Stimulated activated CD8-positive, alpha-beta memory T cell treated with anti-CD3 and anti-CD28 coated beads, Interleukin-4, amount 100 ng/mL, for 4 hours (primary cell): ENCODE results near the gene OGFOD3.
"Not testable (repeated sequence)": the region's sequence is repeated elsewhere in the genome, so short reads cannot be mapped to it uniquely, and the experiment has no call there.

Experiments used
- DNase-seq, 2 donors: peaks; one replicate each; pipeline ENCODE4 v3.0.0-alpha.2; 2020; ENCODE audit warnings: low read depth in 2 of 2, low spot score in 1 of 2

The OGFOD3 gene

DNA sequence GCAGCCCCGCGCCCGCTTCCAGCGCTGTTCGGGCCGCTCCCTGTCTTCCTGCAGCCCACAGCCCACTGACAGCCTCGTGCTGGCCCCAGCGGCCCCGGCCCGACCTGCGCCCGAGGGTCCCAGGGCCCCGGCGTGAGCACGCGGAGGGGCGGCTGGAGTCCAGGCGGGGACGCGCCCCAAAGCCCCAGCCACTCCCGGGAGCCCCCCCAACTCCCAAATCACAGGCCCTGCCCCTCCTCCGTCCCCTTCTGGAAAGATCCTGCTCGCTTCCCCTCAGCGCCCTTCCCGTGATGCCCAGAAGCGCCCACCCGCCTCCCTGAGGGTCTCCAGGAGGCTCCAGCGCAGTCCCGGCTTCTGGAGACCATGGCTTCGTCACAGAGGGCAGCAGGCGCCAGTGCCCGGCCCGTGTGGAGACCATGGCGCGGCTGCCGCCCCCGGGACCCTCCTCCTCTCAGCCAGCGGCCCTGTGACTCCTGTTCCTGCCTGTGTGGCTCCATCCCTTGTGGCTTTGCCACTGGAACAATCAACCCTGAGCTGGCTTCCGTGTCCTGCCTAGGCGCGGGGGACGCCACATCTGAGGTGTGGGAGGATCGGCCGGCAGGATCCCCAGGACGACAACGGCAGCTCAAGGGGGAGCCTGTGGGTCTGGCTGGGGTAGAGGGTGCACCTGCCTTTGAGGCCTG, 42.9 kb downstream of the OGFOD3 start:
- no peak for DNase-seq

DNA sequence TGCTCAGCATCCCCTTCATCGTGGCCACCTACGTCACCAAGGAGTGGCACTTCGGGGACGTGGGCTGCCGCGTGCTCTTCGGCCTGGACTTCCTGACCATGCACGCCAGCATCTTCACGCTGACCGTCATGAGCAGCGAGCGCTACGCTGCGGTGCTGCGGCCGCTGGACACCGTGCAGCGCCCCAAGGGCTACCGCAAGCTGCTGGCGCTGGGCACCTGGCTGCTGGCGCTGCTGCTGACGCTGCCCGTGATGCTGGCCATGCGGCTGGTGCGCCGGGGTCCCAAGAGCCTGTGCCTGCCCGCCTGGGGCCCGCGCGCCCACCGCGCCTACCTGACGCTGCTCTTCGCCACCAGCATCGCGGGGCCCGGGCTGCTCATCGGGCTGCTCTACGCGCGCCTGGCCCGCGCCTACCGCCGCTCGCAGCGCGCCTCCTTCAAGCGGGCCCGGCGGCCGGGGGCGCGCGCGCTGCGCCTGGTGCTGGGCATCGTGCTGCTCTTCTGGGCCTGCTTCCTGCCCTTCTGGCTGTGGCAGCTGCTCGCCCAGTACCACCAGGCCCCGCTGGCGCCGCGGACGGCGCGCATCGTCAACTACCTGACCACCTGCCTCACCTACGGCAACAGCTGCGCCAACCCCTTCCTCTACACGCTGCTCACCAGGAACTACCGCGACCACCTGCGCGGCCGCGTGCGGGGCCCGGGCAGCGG, 43.6 kb downstream of the OGFOD3 start:
- DNase-seq, result no peak

DNA sequence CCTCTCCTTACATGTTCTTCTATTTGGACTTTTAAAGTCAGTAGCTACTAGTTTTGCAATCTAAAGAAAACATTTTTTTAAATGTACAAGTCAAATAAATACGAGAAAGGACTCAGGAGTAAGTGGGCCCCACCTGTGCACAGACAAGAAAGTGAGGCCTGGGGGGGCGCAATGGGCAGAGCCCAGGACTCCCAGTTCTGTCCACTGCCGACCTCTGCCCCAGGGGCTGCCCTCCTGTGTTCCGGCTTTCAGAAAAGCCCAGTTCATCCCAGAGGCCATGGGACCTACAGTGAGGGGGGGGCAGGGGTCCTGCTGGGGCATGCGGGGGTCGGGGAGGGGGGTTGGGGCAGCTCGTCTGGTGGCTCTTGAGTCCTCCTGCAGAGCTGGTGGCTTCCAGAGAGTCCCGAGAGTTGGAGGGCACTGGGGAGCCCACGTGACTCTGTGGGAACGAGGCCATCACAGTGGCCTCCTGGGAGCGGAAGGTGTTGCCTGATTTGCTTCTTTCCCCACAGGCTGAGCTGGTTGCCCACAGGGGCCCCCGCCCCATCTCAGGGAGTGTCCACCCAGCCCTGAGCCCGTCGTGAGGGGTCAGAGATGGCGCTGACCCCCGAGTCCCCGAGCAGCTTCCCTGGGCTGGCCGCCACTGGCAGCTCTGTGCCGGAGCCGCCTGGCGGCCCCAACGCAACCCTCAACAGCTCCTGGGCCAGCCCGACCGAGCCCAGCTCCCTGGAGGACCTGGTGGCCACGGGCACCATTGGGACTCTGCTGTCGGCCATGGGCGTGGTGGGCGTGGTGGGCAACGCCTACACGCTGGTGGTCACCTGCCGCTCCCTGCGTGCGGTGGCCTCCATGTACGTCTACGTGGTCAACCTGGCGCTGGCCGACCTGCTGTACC, 44.4 kb downstream of the OGFOD3 start:
- DNase-seq, result no peak

DNA sequence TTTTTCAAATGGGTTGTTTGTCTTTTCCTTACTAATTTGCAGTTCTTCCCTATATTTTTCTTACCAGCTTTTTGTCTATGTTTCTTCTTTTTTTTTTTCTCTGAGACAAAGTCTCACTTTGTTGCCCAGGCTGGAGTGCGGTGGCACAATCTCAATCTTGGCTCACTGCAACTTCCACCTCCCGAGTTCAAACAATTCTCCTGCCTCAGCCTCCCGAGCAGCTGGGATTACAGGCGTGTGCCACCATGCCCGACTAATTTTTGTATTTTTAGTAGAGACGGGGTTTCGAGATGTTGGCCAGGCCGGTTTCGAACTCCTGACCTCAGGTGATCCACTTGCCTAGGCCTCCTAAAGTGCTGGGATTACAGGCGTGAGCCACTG, 45.3 kb downstream of the OGFOD3 start:
- not testable (repeated sequence) for DNase-seq

DNA sequence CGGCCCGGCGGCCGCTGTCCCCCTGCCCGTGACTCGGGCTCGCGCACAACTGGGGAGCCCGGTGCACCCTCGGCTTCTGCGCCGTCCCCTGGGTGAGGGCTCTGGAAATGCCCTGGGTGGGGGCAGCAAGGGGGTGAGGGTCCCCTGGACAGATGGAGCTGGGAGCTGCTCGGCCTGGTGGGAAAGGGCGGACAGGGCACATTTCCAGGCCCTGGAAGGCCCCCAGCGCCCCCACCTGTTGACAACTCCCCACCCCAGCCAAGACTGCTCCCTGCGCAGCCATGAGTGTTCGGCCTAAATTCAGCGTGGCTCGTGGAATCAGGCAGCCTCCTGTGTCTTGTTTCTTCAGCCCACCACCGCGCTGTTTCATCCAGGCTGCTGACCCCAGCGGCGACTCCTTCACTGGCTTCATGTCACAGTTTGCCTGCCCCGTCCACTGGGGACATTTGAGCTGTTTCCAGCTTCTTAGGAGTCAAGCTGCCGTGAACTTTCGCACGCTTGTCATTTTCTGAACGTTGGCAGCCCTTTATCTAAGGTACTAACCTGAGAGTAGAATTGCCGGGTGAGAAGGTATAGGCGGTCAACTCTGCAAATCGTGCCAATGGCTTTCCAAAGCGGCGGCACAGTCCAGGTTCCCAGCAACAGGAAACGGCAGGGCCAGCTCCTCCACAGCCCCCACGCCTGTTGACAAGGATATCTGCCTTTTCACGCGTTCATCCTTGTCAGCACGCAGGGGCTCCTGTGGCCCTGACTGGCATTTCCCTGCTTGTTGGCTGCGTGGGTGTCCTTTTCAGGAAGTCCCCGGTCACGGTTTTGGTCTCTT, 45.9 kb downstream of the OGFOD3 start:
- DNase-seq, result no peak

DNA sequence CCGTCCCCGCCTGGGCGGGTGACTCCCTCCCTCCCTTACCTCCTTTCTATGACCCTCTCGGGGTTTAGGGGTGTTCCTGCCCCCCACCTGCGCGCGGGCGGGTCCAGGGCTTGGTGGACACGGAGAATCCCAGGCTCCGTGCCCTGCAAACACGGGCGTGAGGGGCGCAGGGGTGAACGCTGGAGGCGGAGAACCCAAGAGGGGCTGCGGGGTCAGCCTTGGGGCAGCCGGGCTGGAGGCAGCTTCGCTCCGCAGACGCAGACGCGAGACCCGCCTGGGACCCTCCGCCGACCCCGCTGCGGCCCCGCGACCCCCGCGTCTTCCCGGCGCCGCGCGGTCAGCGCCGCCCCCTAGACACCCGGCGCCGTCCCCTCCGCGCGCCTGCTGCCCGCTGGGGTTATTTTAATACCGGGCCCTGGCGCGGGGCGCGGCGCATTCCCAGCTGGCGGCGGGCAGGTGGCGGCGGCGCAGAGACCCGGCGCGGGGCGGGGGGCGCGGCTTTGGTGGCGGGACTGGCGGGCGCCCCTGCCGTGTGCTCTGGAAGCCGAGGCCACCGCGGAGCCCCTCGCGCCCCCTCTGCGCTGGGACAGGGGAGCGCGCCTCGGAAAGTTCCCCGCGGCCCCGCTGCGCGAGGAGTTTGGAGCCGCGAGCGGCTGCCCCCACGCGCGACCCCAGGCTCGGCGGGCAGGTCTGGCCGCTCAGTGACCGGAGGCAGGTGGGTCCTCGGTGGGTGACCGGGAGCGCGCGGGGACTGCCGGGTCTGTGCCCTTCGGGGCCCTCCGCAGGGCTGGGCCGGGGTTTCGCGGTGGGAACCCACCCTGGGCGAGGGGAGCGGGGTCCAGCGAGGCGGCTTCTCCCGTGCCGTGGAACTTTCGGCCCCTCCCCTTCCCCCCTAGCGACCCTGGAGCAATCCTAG, 46.8 kb downstream of the OGFOD3 start, which contains the start of gene UTS2R:
UTS2R (plus strand) TSS at position 433 of the 916 bp plus-strand sequence. CDS start 2,560 bp downstream, outside the sequence.
- no peak for DNase-seq

DNA sequence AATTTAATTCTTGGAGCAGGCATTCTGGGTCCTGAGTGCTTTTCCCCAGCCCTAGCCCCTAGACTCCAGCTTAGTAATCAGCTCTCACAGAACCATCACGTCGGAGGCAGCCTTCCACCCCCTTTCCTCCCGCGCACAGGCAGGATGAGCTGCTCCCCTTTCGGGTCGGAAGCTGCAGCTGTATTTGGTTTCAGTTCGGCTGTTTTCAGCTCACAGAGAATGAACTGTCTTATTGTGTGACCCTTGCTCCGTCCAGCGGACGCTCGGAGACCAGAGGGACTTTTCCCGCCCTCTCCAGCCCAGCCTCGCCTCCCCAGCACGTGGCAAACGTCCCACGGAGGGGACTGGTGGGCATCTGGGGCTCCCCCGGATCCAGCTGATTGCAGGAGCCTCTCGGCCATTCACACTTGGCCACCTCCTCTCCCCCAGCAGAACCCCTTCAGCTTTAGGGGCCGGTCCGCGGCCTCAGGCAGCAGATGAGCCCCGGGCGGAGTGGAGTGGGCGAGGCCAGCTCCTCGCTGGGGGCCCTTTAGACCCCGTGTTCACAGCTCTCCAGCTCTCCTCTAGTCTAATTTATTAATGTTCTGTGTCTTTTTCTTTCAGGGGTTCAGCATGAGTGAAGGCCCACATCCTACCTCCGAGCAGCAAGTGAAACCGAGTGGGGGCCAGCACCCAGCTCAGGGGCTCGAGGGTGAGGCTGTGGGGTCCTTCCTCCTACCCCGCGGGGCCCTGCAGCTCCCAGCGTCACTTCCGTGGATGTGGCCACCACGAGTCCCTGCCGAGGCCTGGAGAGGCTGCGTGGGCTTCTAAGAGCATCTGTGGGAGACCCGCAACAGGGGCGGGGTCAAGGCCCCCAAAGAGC, 47.7 kb downstream of the OGFOD3 start:
- no peak for DNase-seq

DNA sequence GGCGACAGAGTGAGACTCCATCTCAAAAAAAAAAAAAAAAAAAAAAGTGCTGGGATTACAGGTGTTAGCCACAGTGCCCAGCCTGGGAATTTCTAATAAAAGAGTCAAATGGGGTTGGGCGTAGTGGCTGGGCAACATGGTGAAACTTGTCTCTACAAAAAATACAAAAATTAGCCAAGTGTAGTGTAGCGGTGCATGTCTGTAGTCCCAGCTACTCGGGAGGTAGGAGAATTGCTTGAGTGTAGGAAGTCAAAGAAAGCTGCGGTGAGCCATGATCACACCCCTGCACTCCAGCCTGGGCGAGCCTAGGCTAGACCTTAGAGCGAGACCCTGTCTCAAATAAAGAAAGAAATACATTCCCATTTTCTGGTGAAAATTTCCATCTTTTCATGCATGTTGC, 49.2 kb downstream of the OGFOD3 start:
- no peak for DNase-seq

DNA sequence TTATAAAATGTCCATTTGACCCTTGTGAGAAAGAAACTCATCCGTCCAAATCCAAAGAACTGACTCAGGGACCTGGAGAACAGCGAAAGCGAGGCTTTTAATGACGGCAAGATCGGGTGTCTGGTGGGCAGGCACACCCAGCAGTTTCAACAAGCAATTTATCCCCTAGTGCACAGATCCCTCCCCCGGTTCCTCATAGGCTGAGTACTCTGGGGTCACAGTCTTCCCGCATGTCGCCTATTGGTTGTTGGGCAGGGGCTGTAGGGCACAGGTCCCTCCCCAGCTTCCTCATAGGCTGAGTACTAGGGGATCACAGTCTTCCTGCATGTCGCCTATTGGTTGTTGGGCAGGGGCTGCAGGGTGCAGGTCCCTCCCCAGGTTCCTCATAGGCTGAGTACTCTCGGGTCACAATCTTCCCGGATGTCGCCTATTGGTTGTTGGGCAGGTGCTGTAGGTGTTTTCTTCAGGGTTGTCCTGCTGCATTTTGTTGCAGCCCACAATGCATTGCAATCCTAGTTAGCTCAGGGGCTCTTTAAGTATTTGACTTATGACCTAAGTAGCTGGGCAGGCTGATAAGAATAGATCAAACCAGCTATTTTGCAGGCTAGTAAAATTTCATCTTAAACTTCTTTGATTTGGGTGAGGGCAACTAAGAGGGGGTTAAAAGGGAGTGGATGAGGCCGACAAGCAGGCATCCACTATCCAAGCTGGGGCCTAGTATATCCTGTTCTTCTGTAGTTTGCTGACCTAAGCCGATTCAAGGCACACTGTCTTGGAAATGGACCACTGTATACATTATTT, 50.5 kb downstream of the OGFOD3 start:
- no peak for DNase-seq

DNA sequence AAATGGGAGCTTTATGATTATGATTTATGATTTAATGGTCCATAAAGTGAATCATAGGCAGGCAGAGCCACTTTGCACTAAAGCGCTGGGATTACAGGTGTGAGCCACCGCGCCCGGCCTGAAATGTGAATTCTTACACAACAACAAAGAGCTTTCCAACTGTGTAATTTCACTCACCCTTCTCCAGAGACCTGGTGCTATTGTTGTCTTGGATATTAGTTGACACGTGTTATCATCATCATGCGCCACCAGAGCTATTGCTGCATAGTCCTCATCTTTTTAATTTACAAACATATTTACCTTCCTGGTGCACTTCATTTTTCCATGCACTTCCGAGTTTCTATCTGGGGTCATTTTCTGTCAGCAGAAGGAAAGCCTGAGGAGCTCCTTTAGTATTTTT, 51.6 kb downstream of the OGFOD3 start:
- DNase-seq, result no peak

DNA sequence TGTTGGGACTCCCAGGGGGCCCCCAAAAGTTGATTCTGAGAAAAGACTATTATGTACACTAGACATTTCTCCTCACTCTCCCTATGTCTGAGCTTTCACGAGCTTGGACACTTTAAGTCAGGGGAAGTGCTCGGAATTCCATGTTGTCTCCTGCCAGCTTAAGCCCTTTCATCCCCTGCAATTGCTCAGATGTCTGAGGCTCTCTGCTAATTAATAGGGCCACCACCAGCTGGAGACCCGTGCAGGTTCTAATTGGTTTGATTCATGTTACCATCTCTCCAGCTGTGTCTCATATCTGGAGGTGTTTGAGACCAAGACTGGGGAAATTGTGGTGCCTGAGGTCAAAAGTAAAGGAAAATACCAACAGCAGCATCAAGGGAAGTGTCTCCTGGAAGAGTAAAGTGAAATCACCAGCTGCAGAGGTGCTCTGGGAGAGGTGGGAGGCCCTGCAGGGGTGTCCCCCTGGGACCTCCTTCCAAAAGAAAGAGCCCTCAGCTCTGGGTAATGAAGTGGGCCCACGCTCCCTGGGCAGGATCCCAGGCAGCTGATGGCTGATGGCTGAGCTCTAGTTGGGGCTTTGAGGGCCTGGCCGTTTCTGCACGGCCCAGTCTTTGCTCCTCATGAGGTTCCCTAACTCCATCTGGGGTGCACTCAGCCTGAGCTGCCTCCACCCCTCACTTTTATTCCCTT, 52.6 kb downstream of the OGFOD3 start:
- DNase-seq, result no peak

DNA sequence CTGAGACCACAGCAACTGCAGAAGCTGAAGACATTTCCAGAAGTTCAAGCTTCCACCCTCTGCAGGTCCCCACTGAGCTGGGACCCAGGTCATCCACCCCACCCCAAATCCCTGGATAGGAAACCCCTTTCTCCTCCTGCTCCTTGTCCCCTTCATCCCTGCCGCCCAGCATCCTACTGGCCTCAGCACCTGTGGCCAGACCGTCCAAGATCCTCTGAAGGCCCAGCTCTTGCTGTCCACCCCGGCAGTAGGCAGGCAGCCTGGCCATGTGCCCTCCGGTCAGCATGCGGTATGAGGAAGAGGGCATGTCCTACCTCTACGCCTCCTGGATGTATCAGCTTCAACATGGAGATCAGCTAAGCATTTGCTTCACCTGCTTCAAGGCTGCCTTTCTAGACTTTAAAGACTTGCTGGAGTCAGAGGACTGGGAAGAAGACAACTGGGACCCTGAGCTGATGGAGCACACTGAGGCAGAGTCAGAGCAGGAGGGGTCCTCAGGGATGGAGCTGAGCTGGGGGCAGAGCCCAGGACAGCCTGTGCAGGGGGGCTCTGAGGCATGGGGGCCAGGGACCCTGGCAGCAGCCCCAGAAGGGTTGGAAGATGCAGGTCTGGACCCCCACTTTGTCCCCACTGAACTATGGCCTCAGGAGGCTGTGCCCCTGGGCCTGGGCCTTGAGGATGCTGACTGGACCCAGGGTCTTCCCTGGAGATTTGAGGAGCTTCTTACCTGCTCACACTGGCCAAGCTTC, 56.3 kb downstream of the OGFOD3 start:
- no peak for DNase-seq

DNA sequence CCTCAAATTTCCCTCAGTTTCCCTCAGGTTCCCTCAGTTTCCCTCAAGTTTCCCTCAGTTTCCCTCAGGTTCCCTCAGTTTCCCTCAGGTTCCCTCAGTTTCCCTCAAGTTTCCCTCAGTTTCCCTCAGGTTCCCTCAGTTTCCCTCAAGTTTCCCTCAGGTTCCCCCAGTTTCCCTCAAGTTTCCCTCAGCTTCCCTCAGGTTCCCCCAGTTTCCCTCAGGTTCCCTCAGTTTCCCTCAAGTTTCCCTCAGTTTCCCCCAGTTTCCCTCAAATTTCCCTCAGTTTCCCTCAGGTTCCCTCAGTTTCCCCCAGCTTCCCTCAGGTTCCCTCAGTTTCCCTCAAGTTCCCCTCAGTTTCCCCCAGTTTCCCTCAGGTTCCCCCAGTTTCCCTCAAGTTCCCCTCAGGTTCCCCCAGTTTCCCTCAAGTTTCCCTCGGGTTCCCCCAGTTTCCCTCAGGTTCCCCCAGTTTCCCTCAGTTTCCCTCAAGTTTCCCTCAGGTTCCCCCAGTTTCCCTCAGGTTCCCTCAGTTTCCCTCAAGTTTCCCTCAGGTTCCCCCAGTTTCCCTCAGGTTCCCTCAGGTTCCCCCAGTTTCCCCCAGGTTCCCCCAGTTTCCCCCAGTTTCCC, 58.8 kb downstream of the OGFOD3 start:
- DNase-seq, result not testable (repeated sequence)

DNA sequence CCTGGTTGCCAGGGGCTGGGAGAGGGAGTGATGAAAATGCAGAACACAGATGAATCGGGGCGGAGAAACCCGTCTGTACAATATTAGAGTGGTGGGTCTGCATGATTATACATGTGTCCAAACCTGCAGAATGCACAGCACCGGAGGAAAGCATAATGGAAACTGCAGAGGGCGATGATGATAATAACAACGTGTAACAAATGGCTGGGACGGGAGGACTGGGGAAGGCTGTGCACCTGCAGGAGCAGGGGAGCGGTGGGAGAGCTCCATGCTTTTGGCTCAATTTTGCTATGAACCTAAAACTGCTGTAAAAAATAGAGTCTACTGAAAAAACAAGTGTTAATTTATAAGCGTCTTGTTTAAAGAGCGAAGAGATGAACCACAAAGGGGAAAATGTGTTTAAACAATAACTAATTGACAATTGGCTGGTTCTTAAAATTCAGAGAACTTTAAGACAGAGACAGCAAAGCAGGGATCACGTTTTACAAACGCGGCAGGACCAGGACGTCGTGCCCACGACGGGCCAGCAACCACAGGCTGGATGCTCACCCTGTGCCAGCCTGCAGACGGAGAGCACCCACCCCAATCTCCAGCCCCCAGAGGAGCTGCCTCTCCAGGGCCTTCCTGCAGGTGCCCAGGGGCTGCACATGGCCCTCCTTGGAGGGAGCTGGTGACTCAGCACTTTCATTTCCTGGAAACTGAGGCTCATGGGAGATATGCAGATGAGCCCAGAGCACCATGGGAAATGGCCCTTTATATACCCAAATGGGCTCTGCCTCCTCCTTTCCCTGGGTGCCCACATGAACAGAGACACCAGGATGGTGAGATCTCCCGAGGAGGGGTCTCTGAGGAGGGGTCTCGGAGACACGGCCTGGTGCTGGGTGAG, 59.7 kb downstream of the OGFOD3 start, which contains the start of gene TEX19:
TEX19 (plus strand) TSS at position 783 of the 886 bp plus-strand sequence. CDS start 2,904 bp downstream, outside the sequence.
- no peak for DNase-seq

DNA sequence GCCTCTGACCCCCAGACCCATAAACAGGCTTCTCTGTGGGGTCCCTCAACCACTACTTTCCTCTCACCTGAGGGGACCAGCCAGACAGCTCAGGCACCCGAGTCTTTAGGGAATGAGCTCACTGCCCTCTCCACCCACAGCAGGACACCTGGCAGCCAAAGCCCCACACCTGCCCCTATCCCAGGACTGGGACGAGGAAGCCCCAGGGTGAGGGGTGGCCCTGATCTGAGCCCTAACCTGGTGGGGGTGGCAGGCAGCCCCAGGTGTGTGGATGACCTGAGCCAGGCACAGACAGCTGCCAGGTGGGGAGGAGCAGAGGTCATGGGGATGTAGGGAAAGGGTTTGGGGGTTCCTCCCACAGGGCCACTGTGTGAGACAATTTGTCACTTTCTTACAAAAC, 61.0 kb downstream of the OGFOD3 start:
- DNase-seq, result no peak
